Measurements from ENCODE around the gene SLC6A7. TPM values are rescaled to one million over a fixed set of nuclear protein-coding genes. Genes with fewer than 3 reads are reported as not detected.
A peak's percentile ranks its signal among the peaks of the same experiment; 100 is the strongest.

The SLC6A7 gene
- total RNA-seq, 4 donors from 2014 or later = 0.07 TPM; not detected in 3

GRCh38 chr5:150256410-150257064, 66.7 kb downstream of the SLC6A7 start:
- DNase-seq (no peak), ATAC-seq (no peak)
- intact Hi-C loops (cut with DNase I; ENCODE audit: low total_unique reads) (loop anchor here (5.0 kb wide), 1 partner anchor 96 kb away; no protein-coding TSS in a partner anchor), in situ Hi-C loops (cut with MboI; ENCODE audit: low sequenced_read_pairs in 4 of 4) (no loop called here)
- no peak overlapping the region for H3K4me3 ChIP-seq
- TF ChIP-seq CTCF (IDR thresholded peaks at IDR 0.05 in 4 of 5, conservative IDR thresholded peaks at IDR 0.05 in 1 of 5) (peak in 4 of 5 experiments; percentile 14 to 42 (median 22)), POLR2A (IDR thresholded peaks at IDR 0.05) (no peak)
- H3K27me3 ChIP-seq = no peaks in the 10 kb centered on the region
- H3K9me3 ChIP-seq = no peaks in the 10 kb centered on the region
- no peaks in the 10 kb centered on the region for H3K4me1 ChIP-seq
- H3K27ac ChIP-seq = no peak overlapping the region
- no peaks in the 10 kb centered on the region for H3K36me3 ChIP-seq

- ATAC-seq = no peak
- no peak overlapping the region for H3K4me3 ChIP-seq
- H3K36me3 ChIP-seq = no peaks in the 10 kb centered on the region
- H3K9me3 ChIP-seq = no peaks in the 10 kb centered on the region
- intact Hi-C loops (cut with DNase I; ENCODE audit: low total_unique reads) = loop anchor here (5.0 kb wide), 1 partner anchor 95 kb away; no protein-coding TSS in a partner anchor
- H3K4me1 ChIP-seq = no peaks in the 10 kb centered on the region
- H3K27ac ChIP-seq = no peak overlapping the region
- no peak for TF ChIP-seq CTCF (IDR thresholded peaks at IDR 0.05 in 4 of 5, conservative IDR thresholded peaks at IDR 0.05 in 1 of 5)
- TF ChIP-seq POLR2A (IDR thresholded peaks at IDR 0.05) = no peak
- in situ Hi-C loops (cut with MboI; ENCODE audit: low sequenced_read_pairs in 4 of 4) = no loop called here
- H3K27me3 ChIP-seq = no peaks in the 10 kb centered on the region
- no peak for DNase-seq
Observed at GRCh38 chr5:150257424-150257823, 67.6 kb downstream of the SLC6A7 start.

GRCh38 chr5:150258130-150258529, 68.3 kb downstream of the SLC6A7 start:
- TF ChIP-seq CTCF (IDR thresholded peaks at IDR 0.05 in 4 of 5, conservative IDR thresholded peaks at IDR 0.05 in 1 of 5) = no peak
- no peak for TF ChIP-seq POLR2A (IDR thresholded peaks at IDR 0.05)
- in situ Hi-C loops (cut with MboI; ENCODE audit: low sequenced_read_pairs in 4 of 4) (no loop called here), intact Hi-C loops (cut with DNase I; ENCODE audit: low total_unique reads) (loop anchor here (5.0 kb wide), 1 partner anchor 94 kb away; no protein-coding TSS in a partner anchor)
- no peak overlapping the region for H3K4me3 ChIP-seq
- no peaks in the 10 kb centered on the region for H3K9me3 ChIP-seq
- DNase-seq = no peak
- H3K27ac ChIP-seq = no peak overlapping the region
- no peaks in the 10 kb centered on the region for H3K36me3 ChIP-seq
- no peaks in the 10 kb centered on the region for H3K27me3 ChIP-seq
- peaks cover 0 to under 1% of the 10 kb centered on the region in 2 donors for H3K4me1 ChIP-seq
- ATAC-seq = no peak

Other genes starting within 250 kb of the SLC6A7 start
- not detected for gene PDE6A, start 245.3 kb upstream of the SLC6A7 start, total RNA-seq
- gene SLC26A2, start 229.3 kb upstream of the SLC6A7 start, total RNA-seq = 1 to 10 TPM; 3.0 to 9.9 (median 6.9) TPM
- 1 to 10 TPM in 3 of 4 donors, under 1 TPM in 1; 0.62 to 3.0 (median 2.3) TPM for gene TIGD6, start 189.4 kb upstream of the SLC6A7 start, total RNA-seq
- 10 to 100 TPM; 19.7 to 27.0 (median 23.9) TPM for gene HMGXB3, start 189.3 kb upstream of the SLC6A7 start, total RNA-seq
- gene CSF1R, start 103.5 kb upstream of the SLC6A7 start, total RNA-seq = 10 to 100 TPM in 2 of 4 donors, 1 to 10 TPM in 2; 7.5 to 17.0 (median 9.8) TPM
- 10 to 100 TPM; 27.9 to 58.4 (median 52.5) TPM for gene PDGFRB, start 34.2 kb upstream of the SLC6A7 start, total RNA-seq
- gene CDX1, start 23.3 kb upstream of the SLC6A7 start, total RNA-seq = 1 to 10 TPM in 1 of 4 donors, not detected in 3; 1.5 TPM
- gene CAMK2A, start 99.7 kb downstream of the SLC6A7 start, total RNA-seq = 10 to 100 TPM; 32.0 to 78.1 (median 48.6) TPM
- gene ARSI, start 112.8 kb downstream of the SLC6A7 start, total RNA-seq = not detected
- gene TCOF1, start 167.6 kb downstream of the SLC6A7 start, total RNA-seq = 10 to 100 TPM; 22.1 to 31.7 (median 27.1) TPM
- gene CD74, start 222.8 kb downstream of the SLC6A7 start, total RNA-seq = 100 to 1,000 TPM; 123 to 291 (median 160) TPM

Measured in gastrocnemius medialis (tissue), 4 donors.